CD4-positive, alpha-beta T cell treated with Interleukin-15 for 1 hour (primary cell): ENCODE results near the gene FBXW7.

ENCODE experiments used
- DNase-seq: peaks from one replicate; pipeline ENCODE4 v3.0.0-alpha.2; 2020

The FBXW7 gene

DNA sequence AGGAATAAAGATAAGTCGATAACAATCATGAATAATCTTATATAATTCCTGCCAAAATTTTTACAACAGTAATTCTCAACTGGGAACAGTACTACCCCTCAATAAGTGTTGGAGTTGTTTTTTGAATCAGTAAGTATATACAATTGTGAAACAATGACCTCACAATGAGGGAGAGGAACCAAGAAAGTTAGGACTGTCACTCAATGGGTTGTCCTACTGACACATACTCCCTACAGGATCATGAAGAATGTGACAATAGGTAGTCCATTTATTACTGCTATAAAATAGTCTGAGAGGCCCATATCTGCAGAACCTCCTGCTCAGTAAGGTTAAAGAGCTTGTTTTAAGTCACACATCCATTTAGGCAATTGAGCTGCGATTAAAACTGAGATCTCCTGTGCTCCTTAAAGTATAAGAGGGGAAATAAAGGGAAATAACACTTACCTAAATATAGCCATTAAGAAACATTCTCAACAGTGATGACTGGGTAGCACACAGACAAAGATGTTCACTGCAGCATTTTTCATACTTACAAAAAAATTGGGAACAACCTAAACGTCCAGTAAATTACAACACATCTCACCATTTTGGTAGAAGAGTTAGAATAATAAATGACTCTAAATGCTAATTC, 26.2 kb downstream of the FBXW7 start:
- DNase-seq = no peak

DNA sequence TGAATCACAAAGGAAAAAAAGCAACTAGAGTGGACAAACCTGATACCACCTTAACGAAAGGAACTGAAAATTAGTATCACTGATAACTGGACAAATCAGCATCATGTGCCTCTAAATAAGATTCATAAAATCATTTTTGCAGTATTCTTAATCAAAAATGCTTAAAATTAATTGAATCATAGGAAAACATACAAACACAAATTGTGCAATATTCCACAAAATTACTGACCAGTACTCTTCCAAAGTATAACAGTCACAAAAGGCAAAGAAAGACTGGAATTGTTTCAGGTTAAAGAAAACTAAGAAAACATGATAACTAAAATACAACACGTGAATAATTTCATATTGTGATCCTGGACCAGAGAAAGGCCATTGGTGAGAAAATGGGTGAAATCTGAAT, 27.1 kb downstream of the FBXW7 start:
- no peak for DNase-seq

DNA sequence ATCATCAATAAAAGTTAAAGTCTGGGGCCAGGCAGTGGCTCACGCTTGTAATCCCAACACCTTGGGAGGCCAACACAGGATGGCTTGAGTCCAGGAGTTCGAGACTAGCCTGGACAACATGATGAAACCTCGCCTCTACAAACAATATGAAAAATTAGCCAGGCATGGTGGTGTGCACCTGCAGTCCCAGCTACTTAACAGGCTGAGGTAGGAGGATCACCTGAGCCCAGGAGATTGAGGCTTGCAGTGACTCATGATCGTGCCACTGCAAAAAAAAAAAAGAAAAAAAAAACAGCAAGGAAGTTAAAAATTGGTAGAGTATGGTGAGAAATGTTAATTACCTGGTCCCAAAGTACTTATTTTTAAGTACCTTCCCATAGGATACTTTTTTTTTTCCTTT, 27.5 kb downstream of the FBXW7 start:
- no peak for DNase-seq

DNA sequence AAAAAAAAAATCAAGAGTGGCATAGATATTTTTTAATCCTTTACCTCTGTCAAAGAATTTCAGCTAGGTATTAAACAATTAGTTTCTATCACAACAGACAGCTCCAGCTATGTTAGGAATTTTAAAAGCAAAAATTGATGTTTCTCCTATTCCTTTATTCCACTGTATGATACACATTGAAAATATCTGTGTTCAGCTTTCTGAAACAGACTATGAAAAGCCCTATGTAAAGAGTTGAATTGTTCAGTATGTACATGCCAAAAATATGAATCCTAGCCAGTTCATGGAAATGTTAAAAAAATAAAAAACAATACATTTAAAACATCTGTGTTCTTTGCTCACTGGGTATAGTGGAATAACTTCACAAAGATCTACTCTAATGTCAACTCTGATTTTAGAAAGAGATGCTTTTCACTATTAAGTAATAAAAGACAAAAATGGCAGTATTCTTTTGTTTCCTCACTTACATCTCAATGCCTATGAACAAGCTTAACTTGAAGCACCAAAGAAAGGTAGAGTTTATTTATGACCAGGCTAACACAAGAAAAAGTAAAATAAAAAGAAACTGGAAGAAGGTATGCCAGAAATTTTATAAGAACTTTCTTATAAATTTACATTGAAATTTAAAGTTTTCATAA, 32.1 kb downstream of the FBXW7 start:
- no peak for DNase-seq

DNA sequence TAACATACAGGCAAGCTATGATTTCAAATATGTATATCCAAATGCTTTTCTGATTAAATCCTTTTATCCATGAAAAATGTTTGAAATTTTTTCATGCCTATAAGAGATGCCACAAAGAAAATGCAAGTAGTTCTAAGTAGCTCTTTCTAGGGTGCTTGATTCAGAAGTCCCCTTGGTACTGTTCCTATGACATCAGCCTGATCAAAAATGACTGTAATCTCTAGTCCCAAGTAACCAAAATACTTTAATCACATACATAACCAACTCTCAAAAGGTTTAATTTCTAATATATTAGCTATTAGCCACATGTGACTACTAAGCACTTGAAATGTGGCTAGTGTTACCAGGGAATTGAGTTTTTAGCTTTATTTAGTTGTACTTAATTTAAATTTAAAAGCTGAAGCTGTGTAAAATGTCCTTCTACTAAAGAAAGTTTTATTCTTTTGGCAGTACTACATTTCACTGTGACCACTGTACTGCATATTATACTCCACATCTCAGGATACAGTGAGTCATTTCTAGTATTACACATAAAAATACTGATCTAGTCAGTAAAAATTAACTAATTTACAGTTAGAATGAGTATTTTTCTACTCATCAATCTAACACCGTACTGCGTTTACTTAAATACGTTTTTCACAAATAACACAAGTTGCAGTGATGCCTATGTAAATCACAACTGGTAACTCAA, 33.9 kb downstream of the FBXW7 start:
- DNase-seq = no peak

DNA sequence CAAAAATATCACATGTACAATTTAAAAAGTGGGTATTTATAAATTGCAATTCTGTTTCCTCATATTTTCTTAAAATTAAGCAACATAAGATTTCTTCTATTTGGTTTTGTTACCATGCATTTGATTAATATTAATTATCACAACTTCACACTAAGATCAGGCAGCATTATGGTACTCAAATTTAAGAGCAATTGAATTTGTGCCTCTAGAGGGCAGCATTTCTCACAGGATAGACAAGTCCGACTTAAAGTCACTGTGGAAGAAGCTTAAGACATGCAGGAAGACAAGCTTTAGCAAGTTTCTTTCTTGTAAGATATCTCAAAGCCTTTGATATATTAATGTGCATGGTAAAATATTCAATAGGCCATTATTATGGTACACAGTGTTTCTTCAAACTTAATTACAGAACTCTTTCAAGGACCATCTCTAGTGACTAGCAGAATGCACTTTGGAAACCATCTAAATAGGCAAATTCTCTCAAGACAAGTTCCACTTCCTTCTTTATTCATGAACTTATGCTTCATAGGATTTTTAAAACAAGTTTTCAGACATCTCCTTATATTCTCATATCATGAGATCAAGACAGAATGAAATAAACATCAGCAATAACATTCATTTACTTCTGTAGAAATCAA, 35.0 kb downstream of the FBXW7 start:
- peak; percentile 23 for DNase-seq

DNA sequence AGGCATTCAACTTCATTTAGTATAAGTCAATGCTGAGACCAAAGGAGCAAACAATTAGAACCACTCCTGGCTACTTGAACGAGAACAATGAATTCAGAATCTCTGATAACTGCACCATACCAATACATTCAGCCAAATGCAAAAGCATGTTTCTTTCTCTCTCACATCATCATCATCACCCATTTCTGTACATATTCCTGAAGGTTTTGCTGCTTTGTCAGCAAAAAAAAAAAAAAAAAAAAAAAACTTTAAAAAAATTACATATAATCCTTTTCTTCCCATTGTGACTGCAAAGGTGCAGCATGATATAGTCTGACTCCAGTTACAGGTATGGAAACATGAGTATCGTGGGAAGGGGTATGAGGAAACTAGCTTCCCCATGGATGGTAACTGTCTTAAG, 35.6 kb downstream of the FBXW7 start:
- no peak for DNase-seq

DNA sequence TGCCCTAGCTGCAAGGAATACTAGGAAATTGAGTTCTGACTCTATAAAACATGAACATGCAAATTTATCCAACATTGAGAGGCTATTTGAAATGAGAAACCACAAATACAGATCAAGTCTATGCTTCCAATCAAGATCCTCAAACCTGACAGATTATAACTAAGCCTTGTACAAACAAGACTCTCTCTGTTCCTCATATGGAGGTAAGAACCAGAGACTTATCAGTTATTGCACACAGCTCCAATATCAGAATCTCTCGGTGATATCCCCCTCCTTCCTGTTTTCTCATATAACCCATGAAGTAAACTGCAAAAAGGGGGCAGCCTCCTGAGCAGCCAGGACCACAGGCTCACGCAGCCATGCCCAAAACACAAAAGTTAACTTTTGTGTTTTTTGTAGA, 36.5 kb downstream of the FBXW7 start:
- DNase-seq = no peak

DNA sequence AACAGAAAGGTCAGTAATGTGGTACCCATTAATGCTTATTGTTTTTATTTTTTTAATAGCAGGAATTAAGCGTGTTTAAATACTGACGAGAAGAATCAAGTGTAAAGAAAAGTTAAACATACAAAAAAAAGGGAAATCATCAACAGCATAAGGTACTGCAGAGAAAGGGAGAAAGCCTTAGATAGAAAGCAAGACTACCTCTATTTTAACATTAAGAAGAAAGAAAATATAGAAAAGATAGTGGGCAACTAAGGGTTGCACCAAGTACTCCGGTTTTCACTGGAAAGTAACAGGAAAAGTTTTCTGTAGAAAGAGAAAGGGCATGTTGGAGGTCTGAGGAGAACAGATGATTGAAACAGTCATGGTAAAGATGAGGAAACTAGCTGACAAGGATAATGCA, 41.9 kb downstream of the FBXW7 start:
- no peak for DNase-seq

DNA sequence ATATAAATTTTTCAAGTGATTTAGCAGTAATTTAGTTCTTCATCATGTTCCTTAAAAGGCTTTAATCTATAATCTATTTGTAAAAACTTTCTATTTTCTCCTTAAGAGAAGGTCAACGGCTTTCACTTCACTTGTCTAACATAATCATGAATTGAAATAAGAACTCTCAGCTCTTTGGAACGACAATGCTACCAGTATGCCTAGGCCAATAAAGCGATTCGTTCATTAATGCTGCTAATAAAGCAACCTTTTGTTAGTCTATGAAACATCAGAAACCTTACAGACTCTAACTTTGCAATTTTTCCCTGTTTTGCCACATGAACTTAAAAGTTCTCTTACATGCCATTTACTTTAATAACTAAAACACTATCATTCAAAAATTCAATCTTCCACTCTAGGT, 47.6 kb downstream of the FBXW7 start:
- DNase-seq = no peak

DNA sequence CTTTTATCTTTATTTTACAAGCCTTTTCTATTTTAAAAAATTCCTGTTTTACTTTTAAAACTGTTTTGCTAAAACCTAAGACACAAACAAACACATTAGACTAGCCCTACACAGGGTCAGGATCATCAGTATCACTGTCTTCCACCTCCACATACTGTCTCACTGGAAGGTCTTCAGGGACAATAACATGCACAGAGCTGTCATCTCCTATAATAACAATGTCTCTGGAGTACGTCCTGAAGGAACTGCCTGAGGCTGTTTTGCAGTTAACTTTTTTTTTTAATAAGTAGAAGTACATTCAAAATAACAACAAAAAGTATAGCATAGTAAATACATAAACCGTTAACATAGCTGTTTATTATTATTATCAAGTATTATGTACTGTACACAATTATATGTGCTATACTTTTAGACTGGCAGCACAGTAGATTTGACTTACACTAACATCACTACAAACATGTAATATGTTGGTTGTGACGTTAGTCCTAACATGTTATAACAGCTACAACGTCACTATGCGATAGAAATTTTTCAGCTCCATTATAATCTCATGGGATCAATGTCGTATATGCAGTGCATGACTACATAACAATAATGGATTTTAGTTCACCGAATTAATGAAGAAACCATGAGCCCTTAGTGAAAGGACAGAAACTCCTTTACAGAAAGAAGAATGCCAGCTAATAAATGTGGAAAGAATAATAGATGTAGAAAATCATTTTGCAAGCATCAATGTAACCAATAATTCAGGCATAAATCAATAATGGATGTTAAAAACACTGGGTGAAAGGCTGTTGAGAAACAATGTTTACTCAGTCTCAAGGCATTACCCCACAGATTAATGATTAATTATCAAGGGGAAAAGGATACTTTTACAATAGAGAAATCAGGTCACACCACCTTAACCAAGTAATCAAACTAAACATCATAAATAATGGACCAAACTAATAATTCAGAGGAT, 49.2 kb downstream of the FBXW7 start:
- no peak for DNase-seq

DNA sequence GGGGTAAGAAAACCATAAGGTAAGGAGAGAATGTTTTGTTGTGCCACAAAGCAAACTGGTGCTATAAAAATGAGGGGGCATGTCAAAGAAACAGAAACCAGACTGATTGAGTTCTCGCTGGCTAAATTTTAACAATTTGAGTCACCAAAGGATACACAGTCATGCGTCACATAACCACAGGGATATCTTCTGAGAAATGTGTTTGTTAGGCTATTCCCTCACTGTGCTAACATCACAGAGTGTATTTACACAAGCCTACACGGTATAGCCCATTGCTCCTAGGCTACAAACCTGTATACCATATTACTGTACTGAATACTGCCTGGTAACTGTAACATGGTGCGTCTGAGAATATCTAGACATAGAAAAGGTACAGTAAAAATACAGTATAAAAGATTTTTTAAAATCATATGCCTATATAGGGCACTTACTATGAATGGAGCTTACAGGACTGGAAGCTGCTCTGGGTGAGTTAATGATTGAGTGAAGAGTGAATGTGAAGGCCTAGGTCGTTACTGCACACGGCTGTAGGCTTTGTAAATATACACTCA, 50.1 kb downstream of the FBXW7 start:
- no peak for DNase-seq

DNA sequence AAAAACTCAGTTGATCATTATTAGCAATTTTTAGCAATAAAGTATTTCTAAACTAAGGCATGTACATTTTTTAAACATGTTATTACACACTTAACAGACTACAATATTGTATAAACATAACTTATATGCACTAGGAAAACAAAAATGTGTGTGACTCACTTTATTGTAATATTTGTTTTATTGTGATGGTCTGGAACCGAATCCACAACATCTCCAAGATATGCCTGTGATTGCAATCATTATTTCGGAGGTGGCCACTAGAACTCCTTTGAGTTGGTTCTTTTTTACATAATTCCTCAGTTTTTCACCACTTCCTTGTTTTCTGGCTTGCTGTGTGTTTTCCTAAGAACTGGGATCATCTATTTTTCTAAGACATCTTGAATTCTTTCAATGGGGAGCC, 53.7 kb downstream of the FBXW7 start:
- no peak for DNase-seq

DNA sequence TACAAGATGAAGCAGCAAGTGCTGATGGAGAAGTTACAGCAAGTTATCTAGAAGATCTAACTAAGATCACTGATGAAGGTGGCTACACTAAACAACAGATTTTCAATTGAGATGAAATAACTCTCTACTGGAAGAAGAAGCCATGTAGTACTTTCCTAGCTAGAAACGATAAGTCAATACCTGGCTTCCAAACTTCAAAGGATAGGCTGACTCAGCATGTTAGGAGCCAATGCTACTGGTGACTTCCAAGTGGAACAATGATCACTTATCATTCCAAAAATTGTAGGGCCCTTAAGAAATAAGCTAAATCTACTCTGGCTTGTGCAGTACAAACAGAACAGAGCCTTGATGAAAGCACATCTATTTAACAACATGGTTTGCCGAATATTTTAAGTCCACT, 55.0 kb downstream of the FBXW7 start:
- no peak for DNase-seq

DNA sequence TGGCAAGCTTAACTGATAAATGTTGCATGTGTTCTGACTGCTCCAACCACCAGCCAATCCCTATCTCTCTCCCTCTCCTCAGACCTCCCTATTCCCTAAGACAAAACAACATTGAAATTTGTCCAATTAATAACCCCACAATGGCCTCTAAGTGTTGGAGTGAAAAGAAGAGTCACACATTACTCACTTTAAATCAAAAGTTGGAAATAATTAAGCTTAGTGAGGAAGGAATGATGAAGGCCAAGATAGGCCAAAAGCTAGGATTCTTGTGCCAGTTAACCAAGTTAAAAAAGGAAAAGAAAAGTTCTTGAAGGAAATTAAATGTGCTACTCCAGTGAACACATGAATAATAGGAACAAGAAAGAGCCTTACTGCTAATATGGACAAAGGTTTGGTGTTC, 55.6 kb downstream of the FBXW7 start:
- no peak for DNase-seq

DNA sequence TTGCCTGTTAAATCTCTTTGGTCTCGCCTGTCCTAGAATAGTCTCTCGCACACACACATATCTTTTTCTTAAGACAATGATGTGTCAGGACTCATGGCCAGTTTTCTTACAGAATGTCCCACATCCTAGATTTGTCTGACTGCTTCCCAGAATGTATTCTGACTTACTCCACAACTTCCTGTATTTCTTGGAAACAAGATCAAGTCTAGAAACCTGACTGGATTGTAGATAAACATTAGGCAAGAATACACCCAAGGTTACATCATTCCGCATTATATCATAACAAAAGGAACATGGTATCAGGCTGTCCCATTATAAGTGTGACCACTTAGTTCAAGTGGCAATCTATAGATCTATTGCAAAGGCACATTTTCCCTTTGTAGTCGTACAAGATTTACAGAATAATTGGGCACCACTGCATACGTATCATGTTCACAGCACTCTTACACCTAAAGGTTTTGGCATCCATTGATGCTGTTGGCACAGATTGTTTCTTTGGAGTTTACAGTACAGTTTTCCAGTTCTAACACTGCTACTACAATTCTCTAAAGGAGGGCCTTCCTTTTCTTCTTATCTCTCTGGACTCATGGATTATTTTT, 56.4 kb downstream of the FBXW7 start:
- DNase-seq = no peak

DNA sequence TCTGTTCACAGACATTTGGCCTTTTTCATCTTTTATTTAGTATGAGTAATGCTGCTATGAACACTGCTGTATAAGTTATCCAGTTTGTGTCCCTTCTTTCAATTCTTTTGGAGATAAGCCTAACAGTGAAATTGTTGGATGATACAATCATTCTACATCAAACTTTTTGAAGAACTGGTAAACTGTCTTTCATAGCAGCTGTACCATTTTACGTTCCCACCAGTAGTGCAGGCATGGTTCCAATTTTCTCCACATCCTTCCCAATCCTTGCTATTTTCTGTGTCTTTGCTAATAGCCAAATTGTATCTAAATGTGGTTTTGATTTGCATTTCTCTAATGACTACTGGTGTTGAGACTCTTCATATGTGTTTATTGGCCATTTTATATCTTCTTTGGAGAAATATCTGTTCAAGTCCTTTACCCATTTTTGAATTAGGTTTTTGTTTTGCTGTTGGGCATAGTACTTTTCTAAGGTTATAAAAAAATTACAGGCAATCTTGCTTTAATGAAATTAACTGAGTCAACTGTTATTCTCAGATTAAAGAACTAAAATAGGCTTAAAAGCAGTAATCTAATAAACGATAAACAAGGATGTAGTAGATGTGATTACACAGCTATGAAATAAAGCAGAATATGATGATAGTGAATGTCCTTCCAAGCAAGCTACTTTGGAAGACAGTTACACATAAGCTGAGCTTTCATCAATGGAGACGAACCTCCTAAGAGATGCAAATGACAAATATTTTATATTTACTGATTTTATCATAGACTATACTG, 57.2 kb downstream of the FBXW7 start:
- no peak for DNase-seq

DNA sequence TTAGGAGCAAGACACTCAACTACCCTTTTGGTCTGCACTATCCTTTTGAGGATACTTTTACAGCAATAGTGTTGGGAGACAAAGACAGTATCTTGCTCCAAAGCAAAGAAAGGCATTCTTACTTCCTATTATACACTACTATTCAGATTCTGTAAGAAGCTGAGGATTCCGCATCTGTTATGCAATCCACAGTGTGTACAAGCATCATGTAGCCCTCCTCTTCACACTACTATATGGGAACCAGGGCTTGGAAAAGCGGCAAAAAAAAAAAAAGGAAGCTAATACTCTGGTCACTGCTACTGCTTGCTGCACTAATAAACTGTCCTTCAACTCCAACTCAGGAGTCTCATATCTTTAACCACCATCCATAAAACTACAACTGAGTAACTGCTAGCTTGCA, 59.1 kb downstream of the FBXW7 start:
- DNase-seq = no peak

DNA sequence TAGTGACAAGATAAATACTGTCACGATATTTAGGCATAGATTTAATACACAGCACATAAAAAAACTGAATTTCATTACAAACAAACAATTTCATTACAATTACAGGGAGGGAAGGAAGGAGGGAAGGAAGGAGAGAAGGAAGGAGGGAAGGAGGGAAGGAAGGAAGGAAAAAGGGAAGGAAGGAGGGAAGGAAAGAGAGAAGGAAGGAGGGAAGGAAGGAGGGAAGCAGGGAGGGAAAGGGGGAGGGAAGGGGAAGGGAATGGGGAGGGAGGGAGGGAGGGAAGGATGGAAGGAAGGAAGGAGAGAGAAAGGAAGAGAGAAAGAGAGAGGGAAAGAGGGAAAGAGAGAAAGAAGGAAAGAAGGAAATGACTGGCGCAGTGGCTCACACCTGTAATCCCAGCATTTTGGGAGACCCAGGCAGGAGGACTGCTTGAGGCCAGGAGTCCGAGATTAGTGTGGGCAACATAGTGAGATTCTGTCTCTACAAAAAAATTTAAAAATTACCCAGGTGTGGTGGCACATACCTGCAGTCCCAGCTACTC, 64.6 kb downstream of the FBXW7 start:
- no peak for DNase-seq

DNA sequence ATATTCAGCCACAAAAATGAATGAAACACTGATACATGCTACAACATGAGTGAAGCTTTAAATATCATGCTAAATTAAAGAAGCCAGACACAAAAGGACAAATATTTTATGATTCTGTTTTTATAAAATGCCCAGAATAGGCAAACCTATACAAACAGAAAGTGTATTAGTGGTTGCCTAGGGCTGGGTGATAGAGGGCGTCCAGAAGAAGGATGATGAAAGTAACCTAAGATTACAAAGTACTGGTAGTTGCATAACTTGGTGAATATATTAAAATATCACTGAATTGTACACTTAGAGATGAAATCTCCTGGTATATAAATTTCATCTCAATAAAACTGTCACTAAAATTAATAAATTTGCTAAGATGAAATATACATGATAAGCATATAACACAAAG, 67.5 kb downstream of the FBXW7 start:
- no peak for DNase-seq

DNA sequence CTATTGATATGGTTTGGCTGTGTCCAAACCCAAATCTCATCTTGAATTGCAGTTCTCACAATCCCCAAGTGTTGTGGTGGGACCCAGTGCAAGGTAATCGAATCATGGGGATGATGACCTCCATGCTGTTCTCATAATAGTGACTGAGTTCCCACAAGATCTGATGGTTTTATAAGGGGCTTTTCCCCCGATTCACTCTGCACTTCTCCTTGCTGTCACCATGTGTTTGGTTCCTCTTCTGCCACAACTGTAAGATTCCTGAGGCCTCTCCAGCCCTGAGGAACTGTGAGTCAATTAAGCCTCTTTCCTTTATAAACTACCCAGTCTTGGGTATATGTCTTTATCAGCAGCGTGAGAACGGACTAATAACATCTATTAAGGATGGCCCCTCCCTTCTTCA, 68.8 kb downstream of the FBXW7 start:
- no peak for DNase-seq
